HepG2 (cell line): Measurements from ENCODE around the gene GADD45B. TPM values are rescaled to one million over a fixed set of nuclear protein-coding genes. Genes with fewer than 3 reads are reported as not detected.
A peak's percentile ranks its signal among the peaks of the same experiment; 100 is the strongest.

Experiments
- DNMT3B ChIP-seq: conservative IDR thresholded peaks from 2 replicates; pipeline ENCODE4 v1.6.1; 2016; ENCODE audit warnings: missing biosample characterization, control low read depth
- EP300 ChIP-seq, 3 experiments: sonication (generic) in 1 of 3; formaldehyde crosslinking in 1 of 3; IDR thresholded peaks; 2 replicates each; pipeline versions ENCODE4 v1.5.1 to v1.6.1; 2011 to 2020; ENCODE audit warnings: low read depth in 2 of 3, low read length in 2 of 3, borderline replicate concordance in 1 of 3, improper control_type of control experiment in 1 of 3, mild to moderate bottlenecking in 1 of 3, missing genetic modification reagents in 1 of 3, moderate library complexity in 1 of 3
- GABPB1 ChIP-seq: IDR thresholded peaks from 2 replicates; pipeline ENCODE4 v1.6.1; 2016; ENCODE audit warnings: mild to moderate bottlenecking, missing genetic modification reagents, moderate library complexity, missing compliant biosample characterization
- HNRNPK ChIP-seq: fragments of 200-400 bp; formaldehyde crosslinking; IDR thresholded peaks from 2 replicates; pipeline ENCODE4 v1.6.1; 2018; ENCODE audit warnings: low read length, low read depth, moderate library complexity, mild to moderate bottlenecking; ENCODE audit not compliant: poor library complexity, severe bottlenecking
- LBX2 ChIP-seq: sonication (generic); formaldehyde crosslinking; IDR thresholded peaks from 2 replicates; pipeline ENCODE4 v1.5.0; 2020; ENCODE audit warnings: missing genetic modification reagents, mild to moderate bottlenecking, borderline replicate concordance
- NR2C2 ChIP-seq: sonication (generic); formaldehyde crosslinking; IDR thresholded peaks from 2 replicates; pipeline ENCODE4 v1.4.0; 2020; ENCODE audit warnings: missing genetic modification reagents, mild to moderate bottlenecking, moderate library complexity, borderline replicate concordance
- NR2F6 ChIP-seq, 2 experiments: IDR thresholded peaks; 2 replicates each; pipeline ENCODE4 v1.6.1; 2016; ENCODE audit warnings: antibody characterized with exemption in 1 of 2, mild to moderate bottlenecking in 1 of 2
- ONECUT2 ChIP-seq: sonication (generic); formaldehyde crosslinking; IDR thresholded peaks from 2 replicates; pipeline ENCODE4 v1.4.0; 2020; ENCODE audit warnings: missing genetic modification reagents
- PRDM4 ChIP-seq: sonication (generic); formaldehyde crosslinking; IDR thresholded peaks from 2 replicates; pipeline ENCODE4 v1.9.0; 2021; ENCODE audit warnings: missing genetic modification reagents, borderline replicate concordance
- RARA ChIP-seq: IDR thresholded peaks from 2 replicates; pipeline ENCODE4 v1.6.1; 2016; ENCODE audit warnings: missing genetic modification reagents, missing compliant biosample characterization
- SMC3 ChIP-seq: IDR thresholded peaks from 2 replicates; pipeline ENCODE4 v1.6.1; 2011; ENCODE audit warnings: low read length, improper control_type of control experiment
- SOX13 ChIP-seq, 3 experiments: fragments of 450-650 bp in 1 of 3; sonication (generic) in 1 of 3; formaldehyde crosslinking in 1 of 3; IDR thresholded peaks in 2 of 3; conservative IDR thresholded peaks in 1 of 3; 2 replicates each; pipeline versions ENCODE4 v1.5.0 to v1.6.1; 2016 to 2020; ENCODE audit warnings: antibody characterized with exemption in 1 of 3, mild to moderate bottlenecking in 1 of 3, missing compliant biosample characterization in 1 of 3, missing genetic modification reagents in 1 of 3, moderate library complexity in 1 of 3
- SP1 ChIP-seq, 2 experiments: fragments of 450-650 bp in 1 of 2; sonication (generic) in 1 of 2; formaldehyde crosslinking in 1 of 2; IDR thresholded peaks; 2 replicates each; pipeline versions ENCODE4 v1.4.0 to v1.6.1; 2016 to 2020; ENCODE audit warnings: missing genetic modification reagents in 1 of 2
- SP2 ChIP-seq: sonication (generic); formaldehyde crosslinking; IDR thresholded peaks from 2 replicates; pipeline ENCODE4 v1.5.1; 2020; ENCODE audit warnings: mild to moderate bottlenecking, missing genetic modification reagents
- TOE1 ChIP-seq: sonication (generic); formaldehyde crosslinking; IDR thresholded peaks from 2 replicates; pipeline ENCODE4 v1.4.0; 2020; ENCODE audit warnings: mild to moderate bottlenecking, missing genetic modification reagents
- ZNF430 ChIP-seq: sonication (generic); formaldehyde crosslinking; IDR thresholded peaks from 2 replicates; pipeline ENCODE4 v1.9.0; 2021; ENCODE audit warnings: mild to moderate bottlenecking, missing genetic modification reagents
- ZNF652 ChIP-seq: IDR thresholded peaks from 2 replicates; pipeline ENCODE4 v1.6.1; 2016; ENCODE audit warnings: low read depth, borderline replicate concordance
- ZNF713 ChIP-seq: sonication (generic); formaldehyde crosslinking; IDR thresholded peaks from 2 replicates; pipeline ENCODE4 v1.4.0; 2020; ENCODE audit warnings: mild to moderate bottlenecking, missing genetic modification reagents
- polyA plus RNA-seq, 8 experiments: library from polyadenylated mRNA; depleted of rRNA in 3 of 8; stranded (reverse) in 7 of 8; unstranded in 1 of 8; fragments of >200 nt; fragmentation: Illumina TruSeq in 4 of 8; extraction: Trizol in 4 of 8; gene quantifications; 2 replicates each; pipeline versions ENCODE4 v1.2.1 to v1.2.3, GENCODE V29; 2011 to 2016; ENCODE audit warnings: low read depth in 4 of 8, missing spikeins in 1 of 8, mixed read lengths in 1 of 8; ENCODE audit not compliant: insufficient read depth in 1 of 8
- total RNA-seq, 5 experiments: library from RNA; depleted of rRNA; stranded (reverse); fragments of >200 nt; fragmentation: Illumina TruSeq; extraction: Trizol; gene quantifications; 2 replicates each; pipeline ENCODE4 v1.2.3, GENCODE V29; 2016; ENCODE audit warnings: low read depth in 1 of 5
- TF ChIP-seq, protein P1 (sequence below): sonication (generic); formaldehyde crosslinking; IDR thresholded peaks from 2 replicates; pipeline ENCODE4 v1.5.1; 2020; ENCODE audit warnings: mild to moderate bottlenecking, missing genetic modification reagents, moderate library complexity
- TF ChIP-seq, protein P2 (sequence below): sonication (generic); formaldehyde crosslinking; IDR thresholded peaks from 2 replicates; pipeline ENCODE4 v1.8.0; 2022; ENCODE audit warnings: missing genetic modification reagents, mild to moderate bottlenecking, moderate library complexity, borderline replicate concordance

Gene GADD45B
- total and polyA plus RNA-seq, 2 of the 13 experiments (the other 11 are each of a cell fraction or from before 2014, with no cell fraction given): 4.6 to 34.1 TPM

- TF ChIP-seq, protein P1, sequence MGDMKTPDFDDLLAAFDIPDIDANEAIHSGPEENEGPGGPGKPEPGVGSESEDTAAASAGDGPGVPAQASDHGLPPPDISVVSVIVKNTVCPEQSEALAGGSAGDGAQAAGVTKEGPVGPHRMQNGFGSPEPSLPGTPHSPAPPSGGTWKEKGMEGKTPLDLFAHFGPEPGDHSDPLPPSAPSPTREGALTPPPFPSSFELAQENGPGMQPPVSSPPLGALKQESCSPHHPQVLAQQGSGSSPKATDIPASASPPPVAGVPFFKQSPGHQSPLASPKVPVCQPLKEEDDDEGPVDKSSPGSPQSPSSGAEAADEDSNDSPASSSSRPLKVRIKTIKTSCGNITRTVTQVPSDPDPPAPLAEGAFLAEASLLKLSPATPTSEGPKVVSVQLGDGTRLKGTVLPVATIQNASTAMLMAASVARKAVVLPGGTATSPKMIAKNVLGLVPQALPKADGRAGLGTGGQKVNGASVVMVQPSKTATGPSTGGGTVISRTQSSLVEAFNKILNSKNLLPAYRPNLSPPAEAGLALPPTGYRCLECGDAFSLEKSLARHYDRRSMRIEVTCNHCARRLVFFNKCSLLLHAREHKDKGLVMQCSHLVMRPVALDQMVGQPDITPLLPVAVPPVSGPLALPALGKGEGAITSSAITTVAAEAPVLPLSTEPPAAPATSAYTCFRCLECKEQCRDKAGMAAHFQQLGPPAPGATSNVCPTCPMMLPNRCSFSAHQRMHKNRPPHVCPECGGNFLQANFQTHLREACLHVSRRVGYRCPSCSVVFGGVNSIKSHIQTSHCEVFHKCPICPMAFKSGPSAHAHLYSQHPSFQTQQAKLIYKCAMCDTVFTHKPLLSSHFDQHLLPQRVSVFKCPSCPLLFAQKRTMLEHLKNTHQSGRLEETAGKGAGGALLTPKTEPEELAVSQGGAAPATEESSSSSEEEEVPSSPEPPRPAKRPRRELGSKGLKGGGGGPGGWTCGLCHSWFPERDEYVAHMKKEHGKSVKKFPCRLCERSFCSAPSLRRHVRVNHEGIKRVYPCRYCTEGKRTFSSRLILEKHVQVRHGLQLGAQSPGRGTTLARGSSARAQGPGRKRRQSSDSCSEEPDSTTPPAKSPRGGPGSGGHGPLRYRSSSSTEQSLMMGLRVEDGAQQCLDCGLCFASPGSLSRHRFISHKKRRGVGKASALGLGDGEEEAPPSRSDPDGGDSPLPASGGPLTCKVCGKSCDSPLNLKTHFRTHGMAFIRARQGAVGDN (CRISPR knock-in tag): no peak
- TF ChIP-seq RARA (CRISPR knock-in tag): peak; percentile 89
- TF ChIP-seq SP1 (IDR thresholded peaks at IDR 0.05): no peak
- no peak for TF ChIP-seq SP1 (CRISPR knock-in tag; IDR thresholded peaks at IDR 0.05)
- no peak for TF ChIP-seq ONECUT2 (CRISPR knock-in tag)
- TF ChIP-seq ZNF652 (CRISPR knock-in tag): no peak
- TF ChIP-seq EP300 (IDR thresholded peaks at IDR 0.05; ENCODE audit: low read depth in 2 of 2, low read length in 2 of 2): peak; percentile 48; a peak in 1 of 4 replicates
- no peak for TF ChIP-seq EP300 (CRISPR knock-in tag; IDR thresholded peaks at IDR 0.05; ENCODE audit: borderline replicate concordance)
- TF ChIP-seq, protein P2, sequence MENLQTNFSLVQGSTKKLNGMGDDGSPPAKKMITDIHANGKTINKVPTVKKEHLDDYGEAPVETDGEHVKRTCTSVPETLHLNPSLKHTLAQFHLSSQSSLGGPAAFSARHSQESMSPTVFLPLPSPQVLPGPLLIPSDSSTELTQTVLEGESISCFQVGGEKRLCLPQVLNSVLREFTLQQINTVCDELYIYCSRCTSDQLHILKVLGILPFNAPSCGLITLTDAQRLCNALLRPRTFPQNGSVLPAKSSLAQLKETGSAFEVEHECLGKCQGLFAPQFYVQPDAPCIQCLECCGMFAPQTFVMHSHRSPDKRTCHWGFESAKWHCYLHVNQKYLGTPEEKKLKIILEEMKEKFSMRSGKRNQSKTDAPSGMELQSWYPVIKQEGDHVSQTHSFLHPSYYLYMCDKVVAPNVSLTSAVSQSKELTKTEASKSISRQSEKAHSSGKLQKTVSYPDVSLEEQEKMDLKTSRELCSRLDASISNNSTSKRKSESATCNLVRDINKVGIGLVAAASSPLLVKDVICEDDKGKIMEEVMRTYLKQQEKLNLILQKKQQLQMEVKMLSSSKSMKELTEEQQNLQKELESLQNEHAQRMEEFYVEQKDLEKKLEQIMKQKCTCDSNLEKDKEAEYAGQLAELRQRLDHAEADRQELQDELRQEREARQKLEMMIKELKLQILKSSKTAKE (CRISPR knock-in tag): peak; percentile 20; the same call in 1 of the 2 replicates
- peak; percentile 95 for TF ChIP-seq NR2F6 (IDR thresholded peaks at IDR 0.05)
- TF ChIP-seq NR2F6 (CRISPR knock-in tag; IDR thresholded peaks at IDR 0.05): peak; percentile 96
- TF ChIP-seq ZNF430: 0 out of 2 replicates have a peak, but pooled peaks have one; percentile 25
- no peak for TF ChIP-seq GABPB1
- no peak for TF ChIP-seq SOX13 (IDR thresholded peaks at IDR 0.05)
- peak in 1 of 2 experiments; percentile 63; a peak in 1 of 4 replicates for TF ChIP-seq SOX13 (CRISPR knock-in tag; conservative IDR thresholded peaks at IDR 0.05 in 1 of 2, IDR thresholded peaks at IDR 0.05 in 1 of 2)
- no peak for TF ChIP-seq SMC3
- TF ChIP-seq SP2 (CRISPR knock-in tag): no peak
- no peak for TF ChIP-seq DNMT3B (CRISPR knock-in tag)
- TF ChIP-seq ZNF713 (CRISPR knock-in tag): no peak
- no peak for TF ChIP-seq PRDM4 (CRISPR knock-in tag)
- TF ChIP-seq LBX2 (CRISPR knock-in tag): no peak
- no peak for TF ChIP-seq HNRNPK
- TF ChIP-seq TOE1 (CRISPR knock-in tag): no peak
- TF ChIP-seq NR2C2 (CRISPR knock-in tag): peak; percentile 75
Observed at GRCh38 chr19:2458054-2458453, 17.9 kb upstream of the GADD45B start (continued).
